Stimulated activated naive CD8-positive, alpha-beta T cell treated with anti-CD3 and anti-CD28 coated beads, Interleukin-15, amount 100 ng/mL, for 72 hours (primary cell): ENCODE data around the gene AEBP2.
A peak's percentile ranks its signal among the peaks of the same experiment; 100 is the strongest.

Experiments
- ATAC-seq: fragments of 150-1000 bp; cut with Tn5 transposase; 2 replicates; pipeline ENCODE4 v1.10.0; 2021; ENCODE audit warnings: mild to moderate bottlenecking, moderate library complexity
- DNase-seq, 2 donors: peaks; one replicate each; pipeline ENCODE4 v3.0.0; 2021 to 2022
- H3K27ac Mint-ChIP-seq, 2 donors: one replicate each; pipeline ENCODE4 v1.8.0; 2022; ENCODE audit warnings: mild to moderate bottlenecking in 2 of 2, mixed read lengths in 2 of 2, moderate library complexity in 2 of 2
- H3K27me3 Mint-ChIP-seq: one replicate; pipeline ENCODE4 v1.8.0; 2022; ENCODE audit warnings: mixed read lengths
- H3K4me1 Mint-ChIP-seq: one replicate; pipeline ENCODE4 v1.8.0; 2022; ENCODE audit warnings: mild to moderate bottlenecking, mixed read lengths
- H3K4me3 Mint-ChIP-seq, 2 donors: one replicate each; pipeline ENCODE4 v1.8.0; 2022; ENCODE audit warnings: mild to moderate bottlenecking in 2 of 2, mixed read lengths in 2 of 2, moderate library complexity in 1 of 2
- H3K9me3 Mint-ChIP-seq, 2 donors: one replicate each; pipeline ENCODE4 v1.8.0; 2022; ENCODE audit warnings: mixed read lengths in 2 of 2

Gene AEBP2

DNA sequence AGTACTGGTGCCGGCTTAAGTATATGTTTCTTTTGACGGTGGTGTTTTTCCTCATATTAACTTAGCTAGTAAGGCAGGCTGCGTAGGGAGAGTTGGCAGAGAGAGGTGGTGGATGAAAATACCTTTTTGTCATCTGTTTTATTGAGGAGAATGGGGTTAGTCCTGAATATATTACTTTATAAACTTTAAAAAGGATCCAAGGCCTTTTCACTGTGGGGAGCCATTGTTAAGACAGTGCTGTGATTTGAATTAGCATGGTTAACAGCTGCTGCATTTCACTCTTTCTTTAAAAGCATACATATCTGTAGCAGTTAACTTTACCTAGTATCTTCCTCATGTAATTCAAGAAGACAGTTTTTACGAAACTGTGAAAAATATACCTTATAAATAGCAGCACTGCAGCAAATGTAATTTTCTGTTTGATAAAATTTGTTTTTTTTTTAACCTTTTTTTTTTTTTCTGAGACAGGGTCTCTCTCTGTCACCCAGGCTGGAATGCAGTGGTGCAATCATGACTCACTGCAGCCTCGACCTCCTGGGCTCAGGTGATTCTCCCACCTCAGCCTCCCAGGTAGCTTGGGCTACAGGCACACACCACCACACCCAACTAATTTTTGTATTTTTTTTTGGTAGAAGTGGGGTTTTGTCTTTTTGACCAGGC is 57.1 kb downstream of the AEBP2 start:
- Mint-ChIP-seq H3K4me3 (no peak overlapping the region), H3K4me1 (peaks cover 41% of the 10 kb centered on the region), H3K9me3 (no peaks in the 10 kb centered on the region), H3K27ac (peak overlapping the region in 1 of 2 donors; percentile 52), H3K27me3 (no peaks in the 10 kb centered on the region)
- DNase-seq (no peak), ATAC-seq (no peak)

DNA sequence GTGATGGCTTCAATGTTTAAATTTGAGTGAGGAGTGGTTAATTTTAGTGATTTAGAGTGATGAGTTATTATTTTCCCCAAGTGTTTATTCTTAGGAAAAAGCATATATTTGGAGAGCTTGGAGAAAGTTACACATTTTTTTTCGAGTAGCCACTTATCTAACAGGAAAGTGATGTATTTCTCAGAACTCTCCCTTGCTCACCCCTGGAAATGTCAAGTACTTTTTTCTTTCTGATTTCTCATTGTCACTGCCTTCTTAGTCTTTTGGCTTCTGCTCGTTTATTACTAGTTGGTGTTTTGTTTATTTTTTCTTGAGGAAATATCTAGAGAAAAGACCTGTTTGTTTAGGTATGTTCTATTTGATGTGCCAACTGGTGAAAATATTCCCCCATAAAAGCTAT is 58.8 kb downstream of the AEBP2 start:
- Mint-ChIP-seq H3K4me1 (peaks cover 30% of the 10 kb centered on the region), H3K9me3 (no peaks in the 10 kb centered on the region), H3K27ac (peak overlapping the region in 1 of 2 donors; percentile 37), H3K27me3 (no peaks in the 10 kb centered on the region), H3K4me3 (no peak overlapping the region)
- ATAC-seq, result no peak
- DNase-seq, result no peak

GRCh38 chr12:19499030-19499429 is 59.7 kb downstream of the AEBP2 start:
- H3K9me3 Mint-ChIP-seq, result no peaks in the 10 kb centered on the region
- peaks cover 28% of the 10 kb centered on the region for H3K4me1 Mint-ChIP-seq
- DNase-seq (no peak), ATAC-seq (no peak)
- no peaks in the 10 kb centered on the region for H3K27me3 Mint-ChIP-seq
- no peak overlapping the region for H3K4me3 Mint-ChIP-seq
- H3K27ac Mint-ChIP-seq, result no peak overlapping the region

DNA sequence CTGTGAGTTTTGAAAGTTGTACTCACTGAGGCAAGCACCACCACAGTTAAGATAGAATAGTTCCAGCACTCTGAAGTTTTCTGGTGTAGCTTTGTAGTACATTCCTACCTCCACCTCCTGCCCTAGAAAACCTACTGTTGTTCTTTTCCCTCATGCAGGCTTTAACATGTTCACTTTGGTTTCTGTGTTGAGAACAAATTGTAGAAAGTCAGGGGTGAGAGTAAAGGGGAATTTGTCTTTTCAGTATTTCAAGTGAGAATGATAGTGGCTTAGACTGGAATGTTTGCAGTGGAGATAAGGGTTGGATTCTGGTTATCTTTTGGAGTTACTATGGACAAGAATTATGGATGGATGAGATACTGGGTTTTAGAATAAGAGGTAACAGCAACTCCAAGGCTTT is 67.2 kb downstream of the AEBP2 start:
- DNase-seq (no peak), ATAC-seq (no peak)
- Mint-ChIP-seq H3K4me1 (peaks cover 59% of the 10 kb centered on the region), H3K9me3 (no peaks in the 10 kb centered on the region), H3K4me3 (no peak overlapping the region), H3K27me3 (no peaks in the 10 kb centered on the region), H3K27ac (peak overlapping the region; percentile 2 to 21)

- H3K4me1 Mint-ChIP-seq, result peaks cover 59% of the 10 kb centered on the region
- H3K27ac Mint-ChIP-seq, result no peak overlapping the region
Observed at GRCh38 chr12:19507823-19508222, 68.5 kb downstream of the AEBP2 start.

DNA sequence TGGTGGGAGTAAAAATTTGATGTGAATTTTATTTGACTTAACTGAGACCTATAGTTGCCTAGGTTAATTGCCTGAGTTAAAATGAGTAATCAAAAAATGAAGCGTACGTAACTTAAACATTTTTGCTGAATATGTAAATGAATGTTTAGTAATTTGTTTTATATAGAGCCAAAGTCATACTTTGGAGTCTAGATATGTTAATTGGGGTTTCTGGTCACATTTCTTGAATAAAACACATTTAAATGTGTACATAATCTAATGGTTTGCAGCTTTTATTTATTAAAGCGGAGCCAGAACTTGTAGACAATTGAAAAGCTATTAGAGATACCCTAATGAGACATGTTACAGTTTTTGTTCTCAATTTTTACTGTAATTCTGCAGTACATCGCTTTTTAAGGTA is 71.2 kb downstream of the AEBP2 start:
- Mint-ChIP-seq H3K27me3 (no peaks in the 10 kb centered on the region), H3K27ac (no peak overlapping the region), H3K4me3 (no peak overlapping the region), H3K9me3 (no peaks in the 10 kb centered on the region), H3K4me1 (peaks cover 39% of the 10 kb centered on the region)
- ATAC-seq (no peak), DNase-seq (no peak)

More at GRCh38 chr12:19507823-19508222, 68.5 kb downstream of the AEBP2 start:
- H3K27me3 Mint-ChIP-seq, result no peaks in the 10 kb centered on the region
- ATAC-seq, result no peak
- H3K9me3 Mint-ChIP-seq, result no peaks in the 10 kb centered on the region
- DNase-seq, result no peak
- no peak overlapping the region for H3K4me3 Mint-ChIP-seq

GRCh38 chr12:19515179-19515578 is 75.9 kb downstream of the AEBP2 start:
- H3K9me3 Mint-ChIP-seq, result no peaks in the 10 kb centered on the region
- ATAC-seq, result no peak
- no peaks in the 10 kb centered on the region for H3K27me3 Mint-ChIP-seq
- peak overlapping the region in 1 of 2 donors; percentile 48 for H3K27ac Mint-ChIP-seq
- DNase-seq, result no peak
- peaks cover 9% of the 10 kb centered on the region for H3K4me1 Mint-ChIP-seq
- H3K4me3 Mint-ChIP-seq, result no peak overlapping the region

DNA sequence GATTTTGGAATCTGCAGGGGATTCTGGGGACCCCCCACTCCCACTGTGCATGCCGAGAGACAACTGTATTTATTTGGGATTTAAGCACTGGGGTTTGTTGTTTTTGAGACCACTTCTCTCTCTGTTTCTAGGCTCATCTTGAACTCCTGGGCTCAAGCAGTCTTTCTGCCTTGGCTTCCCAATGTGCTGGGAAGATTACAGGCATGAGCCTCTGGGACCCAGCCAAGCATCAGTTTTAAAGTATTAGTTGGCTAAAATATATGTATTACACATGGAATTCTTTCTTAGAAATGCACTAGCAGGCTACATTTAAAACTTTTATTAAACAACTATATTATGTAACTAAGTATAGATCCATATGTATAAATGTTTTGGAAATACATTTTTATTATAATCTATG is 78.3 kb downstream of the AEBP2 start:
- ATAC-seq, result no peak

DNA sequence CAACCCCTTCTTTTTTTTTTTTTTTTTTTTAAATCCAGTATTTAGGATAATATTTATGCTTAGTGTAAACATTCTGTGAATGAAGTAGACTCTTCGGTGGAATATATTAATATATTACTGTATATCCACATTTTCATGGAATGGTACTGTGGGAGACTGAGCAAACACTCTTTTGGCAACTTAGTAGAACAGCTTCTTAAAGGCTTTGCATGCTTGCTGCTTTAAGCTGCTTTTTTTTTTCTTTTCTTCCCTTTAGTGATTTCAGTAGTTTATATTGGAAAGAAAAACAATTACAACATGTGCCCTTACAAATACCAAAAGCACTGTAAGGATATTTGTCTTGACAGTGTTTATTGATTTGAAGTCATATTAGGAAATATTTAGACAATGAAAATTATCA is 78.9 kb downstream of the AEBP2 start:
- no peak for DNase-seq
- H3K27ac Mint-ChIP-seq, result no peak overlapping the region

More for the DNA sequence above, 78.3 kb downstream of the AEBP2 start:
- no peak for DNase-seq
- no peak overlapping the region for H3K4me3 Mint-ChIP-seq
- H3K4me1 Mint-ChIP-seq, result no peaks in the 10 kb centered on the region
- H3K27me3 Mint-ChIP-seq, result no peaks in the 10 kb centered on the region
- no peaks in the 10 kb centered on the region for H3K9me3 Mint-ChIP-seq
- no peak overlapping the region for H3K27ac Mint-ChIP-seq

DNA sequence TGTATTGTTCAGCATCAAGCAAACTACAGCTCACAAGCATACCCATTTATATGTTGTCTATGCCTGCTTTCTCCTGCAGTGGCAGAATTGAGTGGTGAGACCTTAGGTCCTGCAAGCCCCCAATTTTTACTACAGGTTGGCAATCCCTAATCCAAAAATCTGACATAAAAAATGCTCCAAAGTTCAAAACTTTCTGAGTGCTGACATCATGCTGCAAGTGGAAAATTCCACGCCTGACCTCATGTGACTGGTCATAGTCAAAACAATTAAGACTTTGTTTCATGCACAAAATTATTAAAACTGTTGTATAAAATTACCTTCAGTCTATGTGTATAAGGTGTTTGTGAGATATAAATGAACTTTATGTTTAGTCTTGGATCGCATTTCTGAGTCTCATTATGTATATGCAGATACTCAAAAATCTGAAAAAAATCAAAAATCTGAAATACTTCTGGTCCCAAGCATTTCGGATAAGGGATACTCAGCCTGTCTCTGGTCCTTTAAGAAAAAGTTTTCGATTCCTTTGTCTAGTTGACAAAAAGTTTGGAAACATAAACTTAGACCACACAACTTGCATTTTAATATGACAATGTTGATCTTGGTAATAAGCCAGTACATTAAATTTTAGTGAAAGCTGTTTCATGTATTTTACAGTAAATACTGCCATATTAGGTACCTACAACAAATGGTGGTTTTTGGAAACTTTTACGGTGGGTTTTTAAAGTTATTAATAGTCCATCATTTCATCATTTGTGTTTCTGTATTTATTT is 81.5 kb downstream of the AEBP2 start:
- Mint-ChIP-seq H3K9me3 (no peaks in the 10 kb centered on the region), H3K27ac (no peak overlapping the region), H3K4me1 (no peaks in the 10 kb centered on the region), H3K27me3 (no peaks in the 10 kb centered on the region), H3K4me3 (no peak overlapping the region)
- DNase-seq (no peak), ATAC-seq (no peak)

More for the DNA sequence above, 78.9 kb downstream of the AEBP2 start:
- no peaks in the 10 kb centered on the region for H3K4me1 Mint-ChIP-seq
- no peak for ATAC-seq
- no peaks in the 10 kb centered on the region for H3K27me3 Mint-ChIP-seq
- no peaks in the 10 kb centered on the region for H3K9me3 Mint-ChIP-seq
- no peak overlapping the region for H3K4me3 Mint-ChIP-seq

- Mint-ChIP-seq H3K27me3 (no peaks in the 10 kb centered on the region), H3K4me1 (peaks cover 34% of the 10 kb centered on the region), H3K27ac (peak overlapping the region in 1 of 2 donors; percentile 79), H3K9me3 (no peaks in the 10 kb centered on the region), H3K4me3 (no peak overlapping the region)
- DNase-seq, result no peak
- no peak for ATAC-seq
Observed at GRCh38 chr12:19525274-19525673, 86.0 kb downstream of the AEBP2 start.

DNA sequence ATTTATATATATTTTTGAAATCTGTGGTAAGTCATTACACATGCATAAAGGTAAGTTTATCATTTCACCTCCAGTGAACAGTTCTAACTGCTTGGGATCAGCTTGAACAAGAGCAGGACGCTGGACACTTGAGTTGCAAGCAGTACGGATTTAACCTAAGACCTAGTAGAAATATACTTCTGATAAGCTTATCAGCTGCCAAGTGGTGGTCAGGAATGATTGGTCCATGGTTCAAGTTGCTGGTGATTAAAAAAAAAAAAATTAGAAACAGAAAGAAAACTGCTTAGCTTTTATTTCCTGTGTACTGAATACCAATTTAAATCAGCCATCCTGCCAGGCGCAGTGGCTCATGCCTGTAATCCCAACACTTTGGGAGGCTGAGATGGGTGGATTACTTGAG is 88.6 kb downstream of the AEBP2 start:
- H3K4me1 Mint-ChIP-seq, result peaks cover 34% of the 10 kb centered on the region
- DNase-seq (no peak), ATAC-seq (no peak)
- no peaks in the 10 kb centered on the region for H3K9me3 Mint-ChIP-seq
- H3K27me3 Mint-ChIP-seq, result no peaks in the 10 kb centered on the region
- H3K27ac Mint-ChIP-seq, result no peak overlapping the region
- no peak overlapping the region for H3K4me3 Mint-ChIP-seq

DNA sequence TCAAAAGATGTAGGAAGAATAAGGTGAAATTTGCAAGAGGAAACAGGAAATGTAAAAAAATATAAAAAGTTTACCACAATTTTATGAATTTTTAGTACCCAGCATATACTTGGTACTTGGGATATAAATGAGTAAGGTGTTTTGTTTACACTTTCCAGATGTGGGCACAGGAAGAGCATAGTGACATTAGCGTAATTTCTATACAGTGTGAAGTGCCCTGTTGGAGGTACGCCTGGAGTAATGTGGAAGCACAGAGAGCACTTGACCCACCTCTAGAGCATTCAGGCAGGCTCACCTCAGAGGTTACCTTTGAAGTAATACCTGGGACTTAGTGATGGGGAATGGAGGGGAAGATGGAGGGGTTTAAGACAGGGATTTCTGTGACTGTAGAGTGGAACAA is 89.5 kb downstream of the AEBP2 start:
- Mint-ChIP-seq H3K27ac (peak overlapping the region in 1 of 2 donors; percentile 88), H3K9me3 (no peaks in the 10 kb centered on the region), H3K27me3 (no peaks in the 10 kb centered on the region), H3K4me3 (peak overlapping the region in 1 of 2 donors; percentile 5), H3K4me1 (peaks cover 34% of the 10 kb centered on the region)
- DNase-seq (no peak), ATAC-seq (peak; percentile 73)

DNA sequence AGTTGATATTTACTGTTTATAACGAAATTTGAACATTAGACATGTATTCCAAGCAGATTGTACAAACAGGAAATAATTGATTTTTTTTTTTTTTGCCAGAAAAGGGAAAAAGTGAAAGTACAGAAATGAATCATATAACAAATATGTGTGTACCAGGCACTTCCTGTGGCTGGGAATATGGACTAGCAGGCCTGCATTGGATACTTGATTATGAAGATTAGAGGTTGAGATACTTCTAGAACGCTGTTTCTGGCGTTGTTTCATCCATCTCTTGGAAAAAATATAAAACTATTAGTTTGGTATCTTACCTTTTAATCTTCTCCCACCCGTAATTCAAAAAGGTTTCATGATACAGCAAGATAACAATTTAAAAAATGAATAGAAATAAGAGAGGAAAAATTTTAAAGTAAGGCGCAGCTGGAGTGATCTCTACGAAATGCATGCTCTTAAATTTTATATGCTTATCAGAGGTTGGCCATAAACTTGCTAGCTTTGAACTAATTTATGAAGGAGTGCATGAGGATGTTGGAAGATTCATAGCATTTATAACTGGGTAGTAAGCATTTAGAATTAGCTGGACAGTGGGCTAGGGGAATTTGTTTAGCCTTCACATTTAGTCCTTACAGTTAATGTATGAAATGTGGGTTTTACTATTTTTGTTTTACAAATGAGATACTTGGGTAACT is 90.8 kb downstream of the AEBP2 start:
- no peak for ATAC-seq
- H3K4me1 Mint-ChIP-seq, result peaks cover 34% of the 10 kb centered on the region
- peaks cover 3% of the 10 kb centered on the region in 2 donors for H3K9me3 Mint-ChIP-seq
- DNase-seq, result no peak
- no peaks in the 10 kb centered on the region for H3K27me3 Mint-ChIP-seq
- H3K27ac Mint-ChIP-seq, result peak overlapping the region in 1 of 2 donors; percentile 48
- H3K4me3 Mint-ChIP-seq, result no peak overlapping the region

- Mint-ChIP-seq H3K27ac (no peak overlapping the region), H3K9me3 (peaks cover 8 to 9% of the 10 kb centered on the region in 2 donors)
- no peak for DNase-seq
Observed at GRCh38 chr12:19530637-19531023, 91.3 kb downstream of the AEBP2 start.

DNA sequence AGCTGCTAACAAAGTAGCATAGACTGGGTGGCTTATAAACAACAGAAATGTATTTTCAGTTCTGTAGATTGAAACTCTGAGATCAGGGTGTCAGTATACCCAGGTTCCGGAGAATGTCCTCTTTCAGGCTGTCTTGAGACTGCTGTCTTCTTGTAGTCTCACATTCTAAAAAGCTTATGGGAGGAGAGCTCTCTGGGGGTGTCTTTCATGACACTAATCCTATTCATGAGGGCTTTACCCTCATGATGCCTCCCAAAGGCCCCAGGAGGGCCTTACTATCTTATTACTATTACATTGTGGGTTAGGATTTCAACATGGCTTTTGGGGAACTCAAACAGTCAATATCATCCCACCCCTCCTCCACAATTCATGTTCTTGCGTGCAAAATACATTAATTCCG is 94.3 kb downstream of the AEBP2 start:
- Mint-ChIP-seq H3K27ac (no peak overlapping the region), H3K4me3 (no peak overlapping the region), H3K4me1 (peaks cover 16% of the 10 kb centered on the region), H3K9me3 (peaks cover 13 to 14% of the 10 kb centered on the region in 2 donors), H3K27me3 (no peaks in the 10 kb centered on the region)
- no peak for DNase-seq
- ATAC-seq, result no peak

More at GRCh38 chr12:19530637-19531023, 91.3 kb downstream of the AEBP2 start:
- no peak for ATAC-seq
- no peak overlapping the region for H3K4me3 Mint-ChIP-seq
- peaks cover 34% of the 10 kb centered on the region for H3K4me1 Mint-ChIP-seq
- no peaks in the 10 kb centered on the region for H3K27me3 Mint-ChIP-seq
